HUES64 (cell line): ENCODE results near the gene HDAC11.

Experiments used
- H3K27ac ChIP-seq: 2 replicates; pipeline ENCODE4 v1.7.0; 2013; ENCODE audit warnings: low read depth, low read length, inconsistent platforms
- H3K27me3 ChIP-seq: 2 replicates; pipeline ENCODE4 v1.6.1; 2013; ENCODE audit warnings: mild to moderate bottlenecking, low read length; ENCODE audit not compliant: insufficient read depth
- H3K36me3 ChIP-seq: 2 replicates; pipeline ENCODE4 v1.6.1; 2013; ENCODE audit warnings: mild to moderate bottlenecking, low read length; ENCODE audit not compliant: insufficient read depth
- H3K4me1 ChIP-seq: 2 replicates; pipeline ENCODE4 v1.6.1; 2013; ENCODE audit warnings: mild to moderate bottlenecking, low read length, moderate library complexity; ENCODE audit not compliant: insufficient read depth
- H3K4me3 ChIP-seq: 2 replicates; pipeline ENCODE4 v1.5.1; 2013; ENCODE audit warnings: mild to moderate bottlenecking, low read length, moderate library complexity
- H3K9ac ChIP-seq: 2 replicates; pipeline ENCODE4 v1.6.1; 2013; ENCODE audit warnings: mild to moderate bottlenecking, low read depth, low read length
- H3K9me3 ChIP-seq: 2 replicates; pipeline ENCODE4 v1.6.1; 2013; ENCODE audit warnings: low read depth, low read length; ENCODE audit not compliant: insufficient read depth
- WGBS: fragments of 150-250, 120-280 bp; methylation state at CpG from one replicate; pipeline ENCODE4 v1.1.7; 2013; ENCODE audit warnings: missing lambda C conversion rate; 5-methylcytosine and 5-hydroxymethylcytosine counted together

The HDAC11 gene

DNA sequence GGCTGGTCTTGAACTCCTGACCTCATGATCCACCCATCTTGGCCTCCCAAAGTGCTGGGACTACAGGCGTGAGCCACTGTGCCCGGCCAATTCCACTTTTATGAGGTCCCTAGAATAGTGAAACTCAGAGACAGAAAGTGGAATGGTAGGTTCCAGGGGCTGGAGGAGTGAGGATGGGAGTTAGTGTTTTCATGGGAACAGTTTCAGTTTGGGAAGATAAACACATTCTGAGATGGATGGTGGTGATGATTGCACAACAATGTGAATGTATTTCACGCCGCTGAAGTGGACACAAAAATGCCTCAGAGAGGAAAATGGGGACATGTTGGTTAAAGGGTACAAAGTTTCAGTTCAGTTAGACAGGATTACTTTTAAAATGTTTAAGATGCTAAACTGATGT is 22.5 kb upstream of the HDAC11 start:
- no peak overlapping the region for H3K4me3 ChIP-seq
- no peaks in the 10 kb centered on the region for H3K9me3 ChIP-seq
- 95% methylated on average over 4 of the region's 4 CpGs for WGBS
- H3K36me3 ChIP-seq = no peaks in the 10 kb centered on the region
- peaks cover 11% of the 10 kb centered on the region for H3K27me3 ChIP-seq
- peaks cover 5% of the 10 kb centered on the region; the same call in 1 of the 2 replicates for H3K4me1 ChIP-seq
- H3K27ac ChIP-seq = no peak overlapping the region
- no peak overlapping the region for H3K9ac ChIP-seq

DNA sequence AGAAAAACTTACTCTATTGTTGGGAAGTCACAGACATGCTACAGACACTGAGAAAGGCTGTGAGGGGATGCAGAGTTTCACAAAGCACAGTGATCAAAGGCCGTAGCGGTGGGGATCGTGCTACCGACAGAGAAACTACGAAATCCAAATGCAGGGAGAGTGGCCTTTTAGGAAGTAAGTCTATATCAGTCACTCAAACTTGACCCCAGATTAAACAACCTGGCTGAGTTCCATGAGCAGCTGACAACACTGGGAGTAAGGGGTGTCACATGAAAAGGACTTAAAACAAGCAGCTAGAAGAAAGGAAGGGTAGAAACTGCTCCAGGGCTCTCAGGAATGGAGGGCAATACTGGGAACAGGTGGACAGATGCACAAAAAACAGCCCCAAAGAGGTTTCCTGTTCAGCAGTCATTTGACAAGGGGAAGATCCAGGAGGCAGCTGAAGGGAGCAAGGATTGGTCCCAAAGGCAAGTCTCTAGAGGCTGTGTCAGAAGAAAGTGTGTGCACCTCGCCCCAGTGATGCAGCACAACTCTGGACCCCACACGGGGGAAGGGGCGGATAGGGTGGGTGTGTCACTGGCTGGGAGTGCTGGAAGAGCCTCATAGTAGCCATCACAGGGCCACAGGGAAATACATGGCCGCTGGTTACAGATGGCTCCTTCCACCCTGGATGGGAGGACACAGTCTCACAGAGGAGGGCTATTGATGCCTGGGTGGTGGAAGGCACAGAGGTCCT is 20.3 kb upstream of the HDAC11 start:
- Histone ChIP-seq H3K27me3 (peaks cover 11% of the 10 kb centered on the region), H3K36me3 (no peaks in the 10 kb centered on the region), H3K4me1 (peaks cover 5% of the 10 kb centered on the region; the same call in 1 of the 2 replicates), H3K27ac (no peak overlapping the region), H3K9ac (no peak overlapping the region), H3K9me3 (no peaks in the 10 kb centered on the region), H3K4me3 (no peak overlapping the region)
- WGBS = 93% methylated on average over 9 of the region's 9 CpGs

DNA sequence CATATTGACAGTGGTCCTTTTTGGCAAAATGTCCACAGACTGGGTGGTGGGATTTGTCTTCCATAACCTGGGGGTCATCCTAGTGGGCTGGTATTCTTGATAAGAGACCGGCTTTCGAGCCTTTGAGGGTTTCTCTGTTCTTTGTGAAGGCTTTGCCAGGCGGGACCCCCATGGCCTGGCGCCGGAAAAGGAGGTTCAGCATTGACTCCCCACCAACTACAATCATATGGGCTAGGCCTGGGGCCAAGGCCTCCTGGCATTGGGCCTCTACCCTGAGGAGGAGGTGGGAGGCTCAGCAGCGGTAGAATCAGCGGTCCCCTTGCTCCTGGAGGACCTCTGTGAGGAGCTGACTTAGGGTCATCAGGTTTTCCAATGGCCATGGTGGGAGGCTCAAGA is 19.8 kb upstream of the HDAC11 start:
- Histone ChIP-seq H3K4me3 (no peak overlapping the region), H3K36me3 (no peaks in the 10 kb centered on the region), H3K4me1 (peaks cover 5% of the 10 kb centered on the region; the same call in 1 of the 2 replicates), H3K27me3 (peaks cover 11% of the 10 kb centered on the region), H3K27ac (no peak overlapping the region), H3K9ac (no peak overlapping the region), H3K9me3 (no peaks in the 10 kb centered on the region)
- WGBS = 94% methylated on average over 7 of the region's 7 CpGs

DNA sequence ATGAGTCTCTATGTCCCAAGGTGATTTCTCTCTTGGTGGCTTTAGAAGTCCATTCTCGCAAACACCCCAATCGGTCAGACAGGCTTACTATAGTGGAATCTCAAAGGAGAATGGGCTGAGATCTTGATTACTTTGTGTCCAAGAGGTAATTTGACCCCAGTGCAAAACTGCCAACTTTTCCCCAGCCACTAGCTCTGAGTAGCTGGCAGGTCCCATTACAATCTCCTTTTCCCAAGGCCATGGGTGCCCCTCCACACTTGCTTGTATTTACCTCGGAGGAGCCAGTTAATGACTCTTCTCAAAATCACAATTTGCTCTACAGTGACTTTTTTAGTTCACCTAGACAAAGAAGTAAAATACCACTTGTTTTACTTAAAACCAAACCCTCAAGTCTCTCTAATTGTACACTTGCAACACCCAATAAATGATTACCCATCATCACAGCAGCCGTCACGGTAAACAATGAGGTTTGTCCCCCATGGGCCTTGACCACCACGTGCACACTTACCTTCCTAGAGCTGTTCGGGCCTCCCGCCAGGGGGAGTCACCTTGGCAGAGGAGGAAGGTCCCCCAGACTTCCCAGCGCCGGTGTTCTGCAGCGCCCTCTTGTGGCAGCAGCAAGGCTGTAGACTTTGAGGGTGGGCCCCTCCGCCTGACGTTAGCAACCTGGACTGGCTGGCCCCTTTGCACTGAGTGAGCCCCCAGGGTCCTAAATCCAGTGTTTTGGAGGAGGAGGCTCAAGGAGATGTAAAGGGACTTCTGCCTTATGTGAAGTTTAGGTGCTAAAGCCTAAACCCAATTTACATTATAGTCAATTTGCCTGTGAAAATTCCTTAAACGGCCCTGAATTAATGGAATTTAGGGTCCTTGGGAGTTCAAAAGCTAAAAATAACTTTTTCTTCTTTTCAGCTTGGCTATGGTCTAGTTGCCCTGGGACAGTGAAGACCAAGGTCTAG is 18.7 kb upstream of the HDAC11 start:
- H3K27me3 ChIP-seq = peaks cover 11% of the 10 kb centered on the region

DNA sequence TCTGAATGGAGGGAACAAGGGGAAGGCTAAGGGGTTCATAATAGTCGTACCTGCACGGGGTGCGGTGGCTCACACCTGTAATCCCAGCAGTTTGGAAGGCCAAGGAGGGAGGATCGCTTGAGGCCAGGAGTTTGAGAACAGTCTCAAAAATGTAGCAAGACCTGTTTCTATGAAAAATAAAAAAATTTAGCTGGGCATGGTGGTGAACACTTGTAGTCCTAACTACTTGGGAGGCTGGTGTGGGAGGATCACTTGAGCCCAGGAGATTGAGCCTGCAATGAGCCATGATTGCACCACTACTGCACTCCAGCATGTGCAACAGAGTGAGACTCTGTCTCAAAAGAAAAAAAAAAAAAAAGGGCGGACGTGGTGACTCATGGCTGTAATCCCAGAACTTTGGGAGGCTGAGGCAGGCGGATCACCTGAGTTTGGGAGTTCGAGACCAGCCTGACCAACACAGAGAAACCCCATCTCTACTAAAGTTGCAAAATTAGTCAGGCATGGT is 17.9 kb upstream of the HDAC11 start:
- Histone ChIP-seq H3K9me3 (no peaks in the 10 kb centered on the region), H3K36me3 (no peaks in the 10 kb centered on the region), H3K4me1 (peaks cover 5% of the 10 kb centered on the region; the same call in 1 of the 2 replicates), H3K27ac (no peak overlapping the region), H3K4me3 (no peak overlapping the region), H3K27me3 (peaks cover 11% of the 10 kb centered on the region), H3K9ac (no peak overlapping the region)
- whole genome bisulfite sequencing = 88% methylated on average over 8 of the region's 8 CpGs

More for the DNA sequence above, 18.7 kb upstream of the HDAC11 start:
- WGBS = 33% methylated on average over 14 of the region's 14 CpGs
- Histone ChIP-seq H3K36me3 (no peaks in the 10 kb centered on the region), H3K27ac (no peak overlapping the region), H3K9me3 (no peaks in the 10 kb centered on the region), H3K4me1 (peaks cover 5% of the 10 kb centered on the region; the same call in 1 of the 2 replicates), H3K4me3 (no peak overlapping the region), H3K9ac (no peak overlapping the region)

DNA sequence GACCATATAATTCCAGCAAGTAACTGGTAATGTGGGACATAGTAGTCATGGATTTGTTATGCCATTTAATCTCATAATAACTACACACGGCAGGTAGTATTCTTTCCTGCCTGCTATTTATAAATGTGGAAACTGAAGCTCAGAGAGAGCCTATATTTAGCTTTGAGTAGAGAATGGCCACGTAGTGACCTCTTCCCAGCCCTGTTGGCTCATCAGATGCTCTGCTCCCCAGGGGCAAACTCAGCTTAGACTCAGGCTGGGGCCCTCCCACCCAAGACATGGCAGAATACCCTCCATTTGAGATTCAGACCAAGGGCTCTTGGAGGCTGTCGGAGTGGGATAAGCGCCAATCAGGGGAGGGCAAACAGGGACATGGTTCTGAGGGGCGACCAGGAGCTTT is 17.3 kb upstream of the HDAC11 start:
- whole genome bisulfite sequencing = 88% methylated on average over 4 of the region's 5 CpGs
- no peak overlapping the region for H3K27ac ChIP-seq
- H3K27me3 ChIP-seq = peaks cover 11% of the 10 kb centered on the region
- no peak overlapping the region for H3K9ac ChIP-seq
- no peak overlapping the region for H3K4me3 ChIP-seq
- H3K4me1 ChIP-seq = peaks cover 5% of the 10 kb centered on the region; the same call in 1 of the 2 replicates
- H3K9me3 ChIP-seq = no peaks in the 10 kb centered on the region
- H3K36me3 ChIP-seq = no peaks in the 10 kb centered on the region

DNA sequence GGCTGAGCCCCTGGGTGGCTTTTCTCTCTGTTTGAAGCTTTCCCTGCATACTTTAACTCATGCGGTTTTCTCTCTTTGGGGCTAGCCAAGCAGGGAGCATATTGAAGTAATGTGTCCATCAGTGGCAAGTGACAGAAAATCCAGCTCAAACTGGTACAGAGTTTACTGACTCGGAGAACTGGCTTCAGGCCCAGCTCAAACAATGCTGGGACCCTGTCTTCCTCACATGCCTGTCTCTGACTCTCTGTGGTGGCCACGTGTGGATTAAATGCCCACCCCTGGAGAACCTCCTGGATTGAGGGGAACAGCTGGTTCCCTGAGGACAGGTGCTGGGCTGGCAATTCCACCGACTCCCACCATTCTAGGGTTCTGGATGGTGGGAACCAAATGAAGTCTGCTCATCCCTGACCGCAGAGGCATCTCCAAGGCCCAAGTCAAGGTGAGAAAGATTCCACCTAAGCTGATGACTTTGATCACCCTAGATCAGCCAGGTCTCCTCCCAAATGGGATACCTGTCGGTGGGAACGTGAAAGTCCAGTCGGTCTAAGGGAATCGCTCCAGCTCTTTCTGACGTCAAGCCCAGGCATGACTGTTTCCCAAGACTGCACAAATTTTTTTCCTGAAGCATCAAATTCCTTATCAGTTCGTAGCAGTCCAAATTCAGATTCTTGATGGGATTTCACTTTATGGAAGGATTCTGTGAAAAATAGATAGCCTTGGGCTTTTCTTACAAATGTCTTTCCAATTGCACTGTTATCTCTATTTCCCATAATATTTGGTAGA is 16.3 kb upstream of the HDAC11 start:
- Histone ChIP-seq H3K36me3 (no peaks in the 10 kb centered on the region), H3K27me3 (peaks cover 11% of the 10 kb centered on the region), H3K27ac (no peak overlapping the region), H3K4me3 (no peak overlapping the region), H3K4me1 (peaks cover 5% of the 10 kb centered on the region; the same call in 1 of the 2 replicates), H3K9ac (no peak overlapping the region), H3K9me3 (no peaks in the 10 kb centered on the region)
- WGBS = 91% methylated on average over 11 of the region's 11 CpGs

DNA sequence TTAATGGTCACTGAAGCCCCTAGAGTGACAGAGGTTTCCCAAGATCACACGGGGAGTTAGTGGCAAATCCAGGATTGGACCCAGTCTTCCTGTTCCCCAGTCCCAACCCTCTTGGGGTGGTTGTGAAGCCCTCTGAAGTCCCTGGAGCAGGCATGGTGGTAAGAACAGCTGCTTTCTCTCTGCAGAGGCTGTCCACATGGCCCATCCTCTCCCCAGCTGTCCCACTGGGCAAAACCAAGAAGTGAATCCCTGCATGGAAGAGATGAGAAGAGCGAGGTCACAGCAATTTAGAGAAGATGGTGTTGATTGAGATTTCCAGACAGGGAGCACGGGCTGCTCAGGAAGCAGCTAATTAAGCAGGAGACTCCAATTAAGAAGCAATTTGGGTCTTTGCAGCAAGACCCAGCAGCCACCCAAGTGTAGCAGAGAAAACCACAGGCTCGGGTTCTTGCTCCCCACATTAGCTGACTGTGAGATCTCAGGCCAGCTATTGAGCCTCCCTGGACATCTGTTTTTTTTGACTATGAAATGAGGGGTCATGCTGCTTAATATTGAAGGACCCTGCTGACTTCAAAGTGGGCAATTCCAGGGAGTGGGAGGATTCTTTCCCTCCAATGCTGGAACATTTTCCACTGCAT is 14.8 kb upstream of the HDAC11 start:
- no peak overlapping the region for H3K9ac ChIP-seq
- no peak overlapping the region for H3K27ac ChIP-seq
- peaks cover 5% of the 10 kb centered on the region; the same call in 1 of the 2 replicates for H3K4me1 ChIP-seq
- H3K9me3 ChIP-seq = no peaks in the 10 kb centered on the region
- H3K36me3 ChIP-seq = no peaks in the 10 kb centered on the region
- no peak overlapping the region for H3K4me3 ChIP-seq
- 77% methylated on average over 4 of the region's 4 CpGs for whole genome bisulfite sequencing
- peaks cover 11% of the 10 kb centered on the region for H3K27me3 ChIP-seq

DNA sequence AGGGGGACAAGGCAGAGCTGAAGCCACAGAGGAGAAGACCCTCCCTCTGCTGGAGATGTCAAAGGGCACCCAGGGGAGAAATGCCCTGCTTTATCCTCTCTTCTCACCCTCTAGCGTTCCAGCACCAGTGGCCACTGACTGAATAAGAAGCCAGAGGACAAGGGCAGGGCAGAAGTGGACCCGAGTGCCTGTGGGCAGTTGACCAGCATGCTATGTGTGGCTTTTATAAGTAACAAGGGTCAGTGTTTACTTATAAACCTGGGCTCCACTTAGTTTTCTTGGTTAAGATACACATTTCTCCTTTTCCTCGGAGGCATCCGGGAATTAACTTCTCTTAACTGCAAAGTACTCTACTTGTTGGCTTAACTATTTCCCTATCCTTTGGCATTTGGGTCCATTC is 13.3 kb upstream of the HDAC11 start:
- no peaks in the 10 kb centered on the region for H3K4me1 ChIP-seq
- H3K9ac ChIP-seq = no peak overlapping the region
- H3K36me3 ChIP-seq = no peaks in the 10 kb centered on the region
- no peaks in the 10 kb centered on the region for H3K9me3 ChIP-seq
- no peak overlapping the region for H3K4me3 ChIP-seq
- no peak overlapping the region for H3K27ac ChIP-seq
- H3K27me3 ChIP-seq = no peaks in the 10 kb centered on the region
- 95% methylated on average over 4 of the region's 4 CpGs for WGBS

DNA sequence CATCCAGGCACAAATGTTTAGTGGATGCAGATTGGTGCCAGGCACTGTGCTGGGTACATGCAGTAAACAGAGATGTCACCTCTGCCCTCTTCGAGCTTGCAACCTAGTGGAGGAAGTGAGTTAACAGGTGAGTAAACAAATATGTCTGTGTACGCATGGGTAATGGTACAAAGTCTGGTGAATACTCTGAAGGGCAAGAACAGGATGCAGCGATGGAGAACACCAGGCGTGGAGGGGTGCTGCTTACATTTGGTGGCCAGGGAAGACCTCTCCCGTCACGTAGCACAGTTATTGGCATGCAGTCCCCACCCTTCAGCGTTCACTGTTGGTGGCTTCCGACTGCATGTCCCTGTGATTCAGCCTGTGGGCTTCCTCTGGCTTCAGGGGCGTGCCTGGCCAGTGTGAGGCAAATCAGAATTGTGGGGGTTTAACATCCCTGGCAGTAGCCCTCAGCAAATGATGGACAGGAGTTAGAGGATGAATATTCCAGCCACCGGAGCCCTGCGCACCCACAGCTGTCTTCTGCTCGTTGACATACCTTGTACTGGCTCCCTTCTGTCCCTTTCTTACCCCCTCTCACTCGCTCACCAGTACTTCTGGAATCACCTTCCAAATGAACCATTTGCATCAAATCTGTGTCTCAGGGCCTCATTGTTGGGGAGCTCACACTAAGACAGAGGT is 9.1 kb upstream of the HDAC11 start:
- Histone ChIP-seq H3K27ac (no peak overlapping the region), H3K4me3 (no peak overlapping the region), H3K9ac (no peak overlapping the region), H3K4me1 (peaks cover 12% of the 10 kb centered on the region; the same call in 1 of the 2 replicates), H3K27me3 (no peaks in the 10 kb centered on the region), H3K36me3 (no peaks in the 10 kb centered on the region), H3K9me3 (no peaks in the 10 kb centered on the region)
- WGBS = 77% methylated on average over 13 of the region's 13 CpGs
